NCI-H1105 treated with DMSO at 0.1 percent for 48 hours (cell line): Measurements from ENCODE around the gene TAPT1.
A peak's percentile ranks its signal among the peaks of the same experiment; 100 is the strongest.
"Not testable (repeated sequence)": the region's sequence is repeated elsewhere in the genome, so short reads cannot be mapped to it uniquely, and the experiment has no call there.

Source experiments
- DNase-seq: peaks from one replicate; lab custom pipeline; 2025; lab: John Stamatoyannopoulos, UW

Gene TAPT1

GRCh38 chr4:16212138-16212782, 14.0 kb downstream of the TAPT1 start:
- no peak for DNase-seq

- DNase-seq, result no peak
These were observed 18.9 kb downstream of the TAPT1 start for GRCh38 chr4:16207409-16207808.

GRCh38 chr4:16206848-16207247, 19.4 kb downstream of the TAPT1 start:
- no peak for DNase-seq

DNA sequence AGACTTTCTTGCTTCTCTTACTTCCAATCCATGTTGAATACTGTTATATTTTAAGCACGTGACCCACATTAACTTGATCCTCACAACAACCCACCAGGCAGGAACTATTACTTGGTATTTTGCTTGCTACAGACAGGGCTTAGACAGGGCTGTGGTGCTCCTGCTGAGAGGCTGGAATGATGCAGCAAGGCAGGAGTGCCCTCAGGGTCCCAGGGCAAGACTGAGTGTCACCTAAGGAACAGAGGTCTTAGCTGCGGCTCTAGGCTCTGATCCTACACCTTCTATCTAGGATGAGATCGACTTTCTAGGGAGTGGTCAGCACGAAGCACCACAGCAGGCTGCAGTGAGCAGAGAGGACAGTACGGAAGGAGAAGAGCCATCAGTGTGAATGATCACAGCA, 20.0 kb downstream of the TAPT1 start:
- no peak for DNase-seq

- peak; percentile 38 for DNase-seq
These were observed 20.7 kb downstream of the TAPT1 start for GRCh38 chr4:16205298-16206164.

- no peak for DNase-seq
These were observed 21.8 kb downstream of the TAPT1 start for GRCh38 chr4:16204505-16204904.

- DNase-seq, result no peak
These were observed 23.2 kb downstream of the TAPT1 start for GRCh38 chr4:16203083-16203482.

DNA sequence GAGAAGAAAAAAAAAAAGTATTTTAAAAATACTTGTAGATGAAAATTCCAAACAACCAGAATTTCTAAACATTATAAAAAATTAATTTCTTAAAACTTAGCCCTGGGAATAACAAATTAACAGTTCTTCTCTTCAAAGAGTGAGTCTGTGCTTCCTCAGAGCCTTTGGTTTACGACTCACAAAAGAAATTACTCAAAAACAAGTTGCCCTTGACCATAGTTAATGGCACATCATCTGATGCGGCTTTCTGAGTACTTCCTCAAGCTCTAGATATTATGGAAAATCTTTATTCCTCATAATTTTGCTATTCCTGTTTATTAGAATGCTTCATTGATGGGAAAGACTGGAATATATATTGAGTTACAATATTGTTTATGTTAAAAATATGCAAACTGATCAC, 23.7 kb downstream of the TAPT1 start:
- no peak for DNase-seq

DNA sequence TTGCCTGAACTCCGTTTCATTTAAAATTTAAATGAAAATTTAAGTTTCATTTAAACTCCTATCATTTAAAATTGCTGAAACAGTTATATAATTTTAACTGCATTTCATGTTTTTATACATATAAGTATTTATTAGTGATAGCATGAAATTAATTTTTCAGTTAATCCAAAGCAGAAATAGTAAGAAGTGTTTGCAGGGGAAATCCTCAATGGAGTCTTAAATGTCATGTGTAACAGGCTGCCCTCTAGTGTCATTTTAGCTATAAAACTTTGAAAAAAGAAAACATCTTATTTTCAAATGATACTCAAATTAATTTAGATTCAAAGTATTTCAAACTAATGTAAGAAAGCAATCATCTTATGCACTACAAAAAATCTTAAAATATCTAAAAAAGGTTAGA, 27.2 kb downstream of the TAPT1 start:
- DNase-seq, result peak; percentile 26

DNA sequence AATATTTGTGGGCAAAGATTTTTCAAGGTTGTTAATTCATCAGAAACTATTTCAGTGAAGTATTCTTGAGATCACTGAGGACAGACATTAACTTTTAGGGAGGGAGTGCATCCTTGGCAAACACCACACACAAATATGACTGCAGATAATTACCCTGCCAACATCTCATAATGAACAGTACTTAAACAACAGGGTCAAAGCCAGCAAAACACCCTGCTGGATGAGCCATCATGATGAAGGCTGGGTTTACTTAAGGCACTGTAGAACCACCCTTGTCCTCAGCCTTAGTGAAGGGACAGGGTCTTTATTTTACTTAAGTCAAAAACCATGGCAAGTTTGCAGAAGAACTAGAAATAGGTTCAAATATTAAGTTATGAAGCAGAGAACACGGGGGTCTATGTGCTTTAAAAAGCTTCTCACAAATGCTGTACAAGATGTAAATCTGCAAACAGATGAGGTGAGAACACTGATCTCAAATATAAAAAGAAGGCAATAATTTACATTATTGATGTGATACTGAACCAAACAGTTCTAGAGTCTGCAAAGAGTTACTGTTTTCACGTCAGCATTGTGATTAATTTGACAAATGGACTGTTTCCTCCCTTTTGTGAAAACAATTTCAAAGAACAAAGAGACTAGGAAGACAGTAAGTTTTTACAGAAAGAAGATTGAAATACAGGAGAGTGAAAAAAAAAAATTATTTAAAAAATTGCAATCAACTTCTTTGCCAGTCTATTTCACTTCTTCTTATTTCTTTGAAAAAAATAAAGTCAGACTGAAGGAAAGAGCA, 28.2 kb downstream of the TAPT1 start:
- DNase-seq, result peak; percentile 33

DNA sequence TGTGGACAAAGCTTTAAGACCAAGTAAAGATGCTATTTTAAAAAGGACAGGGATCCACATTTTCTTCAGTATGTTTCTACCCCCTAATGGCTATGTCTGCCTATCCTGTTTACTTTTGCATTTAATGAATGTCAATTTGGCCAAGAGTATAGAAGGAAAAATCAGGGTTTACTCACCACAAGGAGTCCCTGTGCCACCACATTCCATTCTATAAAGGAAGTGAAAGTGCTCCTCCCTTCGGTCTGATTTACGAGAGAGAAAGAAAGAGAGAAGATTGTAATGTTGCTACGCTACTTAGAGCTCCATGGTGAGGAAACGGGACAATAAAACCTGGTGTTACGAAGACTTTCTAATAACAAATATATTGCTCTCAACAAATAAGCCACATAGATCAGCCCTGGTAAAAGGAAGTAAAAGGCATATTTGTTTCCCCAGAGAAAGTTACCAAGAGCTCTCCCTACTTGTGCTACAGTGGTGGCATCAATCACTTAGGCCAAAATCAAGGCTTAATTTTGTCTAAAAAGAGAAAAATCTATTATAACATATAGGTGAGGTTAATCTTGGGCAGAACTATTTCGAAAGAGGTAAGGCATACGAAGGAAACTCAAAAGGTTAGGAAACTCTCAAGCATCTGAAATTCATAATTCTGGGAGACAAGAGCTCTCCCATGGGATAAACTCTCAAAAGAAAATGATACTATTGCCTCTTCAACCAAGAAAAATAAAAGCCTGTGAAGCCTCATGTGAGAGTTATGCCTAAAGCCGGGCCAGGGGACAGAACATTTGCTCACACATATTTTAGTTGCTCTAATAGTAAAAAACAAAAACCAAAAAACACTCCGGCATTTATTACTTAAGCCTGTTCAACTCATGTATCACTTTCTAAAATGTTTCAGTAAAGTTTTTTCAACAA, 29.5 kb downstream of the TAPT1 start:
- DNase-seq, result no peak

DNA sequence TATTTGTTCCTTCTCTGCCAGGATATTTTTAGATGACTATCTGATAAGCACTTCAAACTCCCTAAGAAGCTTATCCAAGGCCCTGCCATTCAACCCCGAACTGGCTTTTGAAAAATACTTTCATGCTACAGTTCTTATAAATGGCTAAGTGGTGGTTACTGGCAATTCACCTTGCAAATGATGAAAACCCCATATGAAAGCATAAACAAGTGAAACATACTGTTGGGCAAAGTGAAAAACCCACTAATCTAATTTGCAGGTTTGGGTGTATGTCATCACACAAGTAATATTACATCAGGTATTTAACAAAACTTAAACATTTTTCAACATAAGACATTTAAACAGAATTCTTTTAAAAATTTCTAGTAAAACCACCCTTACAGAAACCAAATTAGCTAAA, 31.1 kb downstream of the TAPT1 start:
- DNase-seq, result no peak

DNA sequence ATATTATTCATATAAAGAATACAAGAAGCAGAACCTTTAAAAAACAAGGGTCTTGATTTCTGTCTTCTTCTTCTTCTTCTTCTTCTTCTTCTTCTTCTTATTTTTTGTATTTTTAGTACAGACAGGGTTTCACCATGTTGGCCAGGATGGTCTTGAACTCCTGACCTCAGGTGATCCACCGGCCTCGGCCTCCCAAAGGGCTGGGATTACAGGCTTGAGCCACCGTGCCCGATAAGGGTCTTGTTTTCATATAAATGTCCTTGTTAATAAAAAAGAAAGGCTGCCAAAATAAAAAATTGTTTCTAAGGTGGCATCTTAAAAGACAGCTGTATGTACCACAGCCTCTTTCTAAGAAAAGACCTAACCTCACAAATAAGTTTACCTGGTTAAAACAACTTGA, 31.5 kb downstream of the TAPT1 start:
- DNase-seq, result not testable (repeated sequence)

DNA sequence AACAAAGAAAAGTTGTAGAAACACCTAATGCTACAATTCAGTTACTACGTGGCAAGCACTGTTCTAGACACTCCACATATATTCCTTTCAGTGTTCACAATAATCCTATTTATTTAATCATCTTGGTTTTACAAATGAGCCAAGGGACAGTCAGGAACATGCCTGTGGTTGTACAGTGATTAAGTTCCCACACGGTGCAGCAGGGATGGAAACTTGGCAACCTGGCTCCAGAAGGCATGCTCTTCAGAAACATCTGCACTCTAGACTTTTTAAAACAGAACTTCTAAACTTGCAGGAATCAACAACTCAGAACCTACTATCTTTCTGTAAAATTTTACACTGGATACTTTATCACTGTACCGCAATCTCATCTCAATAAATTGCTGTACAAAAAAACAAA, 32.1 kb downstream of the TAPT1 start:
- DNase-seq, result no peak

- no peak for DNase-seq
These were observed 33.4 kb downstream of the TAPT1 start for GRCh38 chr4:16192631-16193518.

GRCh38 chr4:16192057-16192456, 34.2 kb downstream of the TAPT1 start:
- DNase-seq, result no peak

GRCh38 chr4:16187455-16187854, 38.8 kb downstream of the TAPT1 start:
- no peak for DNase-seq

GRCh38 chr4:16186986-16187385, 39.3 kb downstream of the TAPT1 start:
- no peak for DNase-seq

DNA sequence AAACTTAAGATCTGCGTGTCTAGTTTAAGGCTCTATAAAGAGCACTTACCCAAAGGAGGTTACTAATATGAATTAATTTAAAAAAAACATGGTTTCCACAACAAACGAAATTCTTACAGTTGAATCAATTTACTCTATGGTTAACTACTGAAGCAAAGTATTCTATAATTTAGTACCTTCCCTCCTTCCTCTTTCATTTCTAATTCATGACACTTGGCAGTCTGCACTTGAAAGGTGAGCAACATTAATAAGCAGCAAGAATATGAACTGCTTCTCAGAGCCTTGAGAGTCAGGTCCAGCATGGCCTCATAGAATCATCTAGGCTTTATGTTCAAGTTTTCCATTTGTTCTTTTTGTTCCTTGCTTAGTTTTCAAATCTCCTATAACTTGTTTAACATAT, 42.7 kb downstream of the TAPT1 start:
- DNase-seq, result no peak

- DNase-seq, result no peak
These were observed 49.6 kb downstream of the TAPT1 start for GRCh38 chr4:16176621-16177020.

DNA sequence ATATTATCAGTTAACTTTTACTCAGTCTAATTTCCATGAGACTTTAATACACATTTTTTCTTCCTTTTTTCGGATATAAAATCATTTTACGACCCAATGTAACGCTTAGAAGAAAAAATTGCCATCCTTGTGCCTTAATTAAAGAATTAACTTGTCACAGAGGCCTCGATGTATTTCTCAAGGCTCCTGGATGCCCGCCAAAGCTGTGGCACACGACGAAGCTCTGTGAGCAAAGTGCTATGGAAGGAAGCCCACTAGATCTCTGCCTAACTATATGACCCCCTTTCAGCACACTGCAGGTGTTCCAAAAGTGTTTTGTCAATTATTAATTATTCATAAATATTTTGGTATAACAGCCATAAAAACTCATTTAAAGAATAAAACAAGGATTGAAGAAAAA, 54.4 kb downstream of the TAPT1 start:
- peak; percentile 51 for DNase-seq
